NCI-H146 treated with DMSO at 0.1 percent for 48 hours (cell line): Measurements from ENCODE around the gene DYSF.

Experiments
- DNase-seq: peaks from one replicate; lab custom pipeline; 2025; ENCODE audit not compliant: unreplicated experiment; lab: John Stamatoyannopoulos, UW

DYSF gene

DNA sequence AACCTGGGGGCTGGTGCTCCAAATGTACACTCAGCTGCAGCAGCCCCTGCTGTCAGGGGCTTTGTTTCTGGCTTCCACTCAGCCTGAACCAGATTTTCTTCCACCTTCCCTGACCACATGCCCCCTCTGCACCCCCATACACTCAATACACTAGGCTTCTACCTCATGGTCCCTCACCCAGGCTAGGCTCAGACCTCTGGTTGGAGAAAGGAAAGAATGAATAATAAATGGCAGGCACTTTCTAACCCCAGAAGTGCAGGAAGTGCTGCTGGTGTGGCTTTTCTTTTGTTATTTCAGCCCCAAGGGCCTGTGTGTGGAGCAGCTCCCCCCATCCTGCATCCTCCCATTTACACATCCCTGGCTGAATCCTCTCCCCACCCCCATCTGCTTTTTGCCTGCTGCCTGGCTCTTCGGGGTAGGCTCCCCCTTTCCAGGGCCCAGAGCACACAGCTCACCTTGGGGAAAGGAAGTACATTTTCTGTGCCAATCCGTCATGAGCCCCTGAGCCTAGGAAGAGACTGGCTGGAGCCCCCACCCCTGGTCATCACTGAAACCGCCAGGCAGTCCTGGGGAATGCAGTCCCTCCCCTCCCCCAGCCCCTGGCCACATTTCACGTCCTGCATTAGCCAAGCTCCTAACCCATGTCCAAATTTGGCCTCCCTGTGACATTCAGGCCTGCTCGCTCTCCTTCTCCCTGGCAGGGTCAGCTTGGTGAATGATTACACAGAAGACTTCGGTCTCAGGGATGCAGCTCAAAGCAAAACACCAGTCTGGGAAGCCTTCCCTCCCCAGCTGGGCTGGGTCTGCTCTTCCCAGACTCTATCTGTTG lies 2.6 kb downstream of the DYSF start:
- DNase-seq, result no peak

DNA sequence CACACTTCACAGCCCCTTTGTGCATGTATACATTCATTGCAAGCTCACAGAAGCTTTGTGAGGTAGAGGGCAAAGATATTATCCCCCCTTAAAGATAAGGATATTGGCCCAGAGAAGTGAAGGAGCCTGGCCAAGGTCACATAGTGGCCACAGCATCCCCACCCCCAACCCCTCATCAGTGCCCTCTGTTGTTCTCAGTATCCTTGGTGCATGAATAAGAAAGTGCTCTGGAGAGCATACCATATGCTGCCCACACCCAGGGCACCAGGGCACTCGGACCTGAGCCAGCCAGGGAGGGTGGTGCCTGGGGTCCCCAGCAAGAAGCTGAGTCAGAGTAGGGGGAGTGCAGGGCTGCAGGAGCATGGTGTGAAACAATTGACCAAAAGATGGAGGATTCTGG lies 3.3 kb downstream of the DYSF start:
- DNase-seq, result no peak

DNA sequence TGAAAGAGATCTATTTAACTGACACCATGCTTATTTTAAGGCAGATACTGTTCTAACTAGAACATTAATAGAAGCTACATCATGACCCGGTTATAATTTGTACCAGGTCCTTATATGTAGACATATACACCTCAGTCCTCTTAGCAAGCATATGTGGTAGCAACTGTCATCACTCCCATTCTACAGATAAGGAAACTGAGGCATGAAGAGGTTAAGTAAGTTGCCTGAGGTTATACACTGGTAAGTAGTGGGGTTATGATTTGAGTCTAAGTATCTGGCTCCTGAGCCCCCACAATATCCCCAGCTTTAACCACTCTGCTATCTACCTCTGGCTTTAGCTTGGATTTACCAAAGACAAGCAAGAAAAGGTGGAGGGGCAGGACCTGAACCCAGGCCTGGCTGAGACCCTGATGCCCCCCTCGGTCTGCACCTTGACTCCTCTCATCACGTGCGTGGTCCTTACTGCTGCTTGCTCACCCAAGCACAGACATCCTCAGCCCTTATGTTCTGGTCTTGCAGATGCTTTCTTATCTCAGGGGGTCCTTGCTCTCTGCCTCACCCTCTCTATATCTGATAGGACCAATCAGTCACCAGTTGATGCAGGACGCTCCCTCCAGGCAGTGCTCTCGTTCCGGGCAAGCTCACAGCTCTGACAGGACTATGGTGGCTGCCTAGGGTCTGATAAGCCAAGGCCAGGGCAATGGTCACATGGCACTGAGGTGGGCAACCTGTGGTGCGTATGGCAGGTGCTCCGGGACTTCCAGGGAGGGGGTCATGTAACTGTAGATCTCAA lies 4.0 kb downstream of the DYSF start:
- no peak for DNase-seq

GRCh38 chr2:71457923-71458322 lies 4.6 kb downstream of the DYSF start:
- no peak for DNase-seq

GRCh38 chr2:71458413-71459083 lies 5.2 kb downstream of the DYSF start:
- no peak for DNase-seq

- no peak for DNase-seq
Observed at GRCh38 chr2:71459084-71459431, 5.7 kb downstream of the DYSF start.

GRCh38 chr2:71460056-71460455 lies 6.7 kb downstream of the DYSF start:
- no peak for DNase-seq

- DNase-seq, result no peak
Observed at GRCh38 chr2:71460595-71461303, 7.4 kb downstream of the DYSF start.

DNA sequence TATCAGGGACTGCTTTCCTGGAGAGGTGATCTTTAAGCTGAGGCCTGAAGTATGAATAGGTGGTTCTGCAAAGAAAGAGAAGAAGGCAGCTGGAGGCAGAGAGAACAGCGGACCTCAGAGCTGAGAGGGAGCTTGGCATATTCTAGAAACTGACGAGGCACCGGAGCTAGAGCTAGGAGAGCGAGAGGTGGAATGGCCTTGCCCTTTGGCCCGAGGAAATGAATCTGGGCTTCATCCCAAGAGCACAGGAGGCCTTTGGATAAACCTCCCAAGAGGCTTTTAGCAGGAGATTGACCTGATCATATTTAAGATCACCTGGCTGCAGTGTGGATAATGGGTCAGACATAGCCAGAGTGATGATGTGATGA lies 7.9 kb downstream of the DYSF start:
- DNase-seq, result no peak

DNA sequence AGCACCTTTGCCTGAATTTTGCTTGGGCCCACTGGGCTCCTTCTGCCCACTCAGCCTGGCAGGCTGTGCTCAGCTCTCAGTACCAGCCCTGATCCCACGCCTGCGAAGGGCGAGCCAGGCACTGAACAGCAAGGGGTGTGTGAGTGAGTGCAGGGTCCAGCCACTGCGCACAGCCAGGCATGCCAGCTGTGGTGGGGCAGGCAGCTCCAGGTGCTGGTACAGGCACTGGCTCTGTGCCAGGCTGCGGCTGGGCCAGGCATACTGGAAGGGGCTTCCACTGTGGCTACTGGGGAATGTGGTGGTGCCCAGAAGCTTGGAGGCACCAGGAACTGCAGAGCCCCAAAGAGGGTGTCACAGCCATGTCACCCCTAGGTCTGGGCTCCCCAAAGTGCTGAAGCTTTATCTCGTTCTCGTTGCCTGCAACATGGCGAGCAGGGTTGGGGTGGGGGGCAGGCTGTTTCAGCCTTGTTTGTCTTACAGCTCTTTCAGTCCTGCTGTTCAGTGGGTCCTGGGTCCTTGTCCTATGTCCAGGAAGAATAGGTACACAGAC lies 8.8 kb downstream of the DYSF start:
- DNase-seq, result no peak

DNA sequence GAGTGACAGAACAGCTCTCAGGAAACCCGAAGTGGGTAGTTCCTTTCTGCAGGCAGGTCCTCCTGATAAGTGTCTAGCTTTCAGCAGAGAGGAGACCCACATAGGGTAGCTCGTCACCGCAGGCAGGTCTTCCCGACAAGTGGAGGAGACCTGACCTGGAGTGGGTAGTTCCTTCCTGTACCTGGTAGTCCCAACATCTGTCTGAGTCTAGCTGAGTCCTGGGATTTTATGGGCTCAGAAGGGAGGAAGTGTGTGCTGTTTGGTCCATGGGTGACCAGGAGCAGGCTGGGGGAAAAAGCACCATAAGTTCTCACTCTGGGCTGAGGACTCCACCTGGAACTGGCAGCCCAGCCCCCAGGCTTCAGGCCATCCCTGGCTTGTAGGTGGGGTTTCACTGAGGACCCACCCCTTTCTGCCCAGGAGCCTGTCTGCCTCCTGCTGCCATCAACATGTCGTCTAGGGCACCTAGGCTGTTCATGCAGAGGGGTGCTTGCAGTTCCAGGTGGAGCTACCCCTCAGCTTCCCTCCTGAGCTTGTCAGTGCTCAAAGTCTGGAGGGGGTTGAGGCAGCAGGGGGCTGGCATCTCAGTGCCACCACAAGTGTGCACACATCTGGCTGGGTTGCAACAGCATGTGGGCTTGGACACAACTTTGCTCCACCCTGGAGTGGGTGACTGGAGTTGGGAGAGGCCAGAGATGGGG lies 9.4 kb downstream of the DYSF start:
- no peak for DNase-seq

- no peak for DNase-seq
Observed at GRCh38 chr2:71463342-71463654, 9.9 kb downstream of the DYSF start.

- no peak for DNase-seq
Observed at GRCh38 chr2:71464389-71464788, 11.0 kb downstream of the DYSF start.

- no peak for DNase-seq
Observed at GRCh38 chr2:71465356-71465755, 12.0 kb downstream of the DYSF start.

DNA sequence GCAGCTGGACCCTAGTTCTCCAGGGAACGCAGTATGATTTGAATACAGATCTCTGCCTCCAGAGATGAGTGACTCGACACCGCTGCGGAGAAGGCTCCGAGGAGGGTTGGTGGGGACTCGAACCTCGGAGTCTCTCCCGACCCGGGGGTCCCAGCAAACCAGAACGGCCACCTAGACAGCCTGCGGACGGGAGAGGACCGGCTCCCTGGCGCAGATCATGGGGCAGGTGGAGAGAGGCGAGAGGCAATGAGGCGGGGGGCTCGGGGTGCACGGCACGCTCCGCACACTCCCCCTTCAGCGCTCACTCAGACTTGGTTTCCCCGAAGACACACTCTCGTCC lies 12.6 kb downstream of the DYSF start:
- DNase-seq, result no peak

- peak; percentile 11 for DNase-seq
Observed at GRCh38 chr2:71466301-71467179, 13.2 kb downstream of the DYSF start.

DNA sequence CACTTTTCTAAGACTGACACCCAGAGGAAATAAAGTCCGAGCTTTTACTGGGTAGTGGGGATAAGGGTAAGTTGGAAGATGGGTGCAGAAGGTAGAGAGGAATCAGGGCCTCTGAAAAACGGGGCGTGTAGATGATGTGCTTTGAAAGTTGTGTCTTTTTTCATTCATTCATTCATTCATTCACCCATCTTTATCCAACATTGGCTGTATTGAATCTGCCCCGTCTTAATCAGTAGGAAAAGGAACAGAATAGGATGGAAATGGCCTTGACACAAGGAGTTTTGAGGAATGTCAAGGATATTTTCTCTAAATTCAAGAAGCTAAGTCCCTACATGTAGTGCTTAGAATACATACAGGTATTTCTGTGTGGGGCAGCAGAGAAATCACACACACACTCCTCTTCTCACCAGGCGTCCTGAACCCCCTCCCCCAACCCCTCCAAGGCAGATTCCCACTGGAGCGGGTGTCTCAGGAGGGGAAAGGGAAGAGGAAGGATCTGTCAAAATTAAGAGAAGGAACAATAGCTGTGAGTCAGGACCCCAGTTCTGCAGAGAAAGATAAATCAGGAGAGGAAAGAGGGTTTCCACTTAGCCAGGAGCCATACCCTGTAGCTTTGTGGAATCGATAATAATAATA lies 13.9 kb downstream of the DYSF start:
- DNase-seq, result no peak

GRCh38 chr2:71468279-71469015 lies 15.1 kb downstream of the DYSF start:
- no peak for DNase-seq
